ENCODE results near the gene MEP1A.

DNA sequence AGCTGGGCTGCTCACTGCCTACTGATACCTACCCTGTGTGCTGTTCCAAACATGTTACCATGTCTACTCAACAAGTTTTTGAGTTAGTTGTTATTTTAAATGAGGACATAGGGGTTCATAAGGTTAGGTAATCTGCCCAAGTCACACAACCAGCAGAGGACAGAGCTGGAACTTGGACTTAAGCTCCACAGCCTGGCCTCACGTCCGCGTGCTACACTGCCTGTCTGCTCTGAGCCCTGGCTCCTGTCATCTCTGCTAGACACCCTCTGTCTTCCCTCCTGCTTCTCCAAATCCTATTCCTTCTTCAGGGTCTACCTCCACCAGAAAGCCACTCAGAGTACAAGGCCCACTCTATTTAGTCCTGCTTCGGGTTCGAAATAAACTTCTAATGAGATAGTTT is 28.2 kb upstream of the MEP1A start:
- TF ChIP-seq, protein P1, sequence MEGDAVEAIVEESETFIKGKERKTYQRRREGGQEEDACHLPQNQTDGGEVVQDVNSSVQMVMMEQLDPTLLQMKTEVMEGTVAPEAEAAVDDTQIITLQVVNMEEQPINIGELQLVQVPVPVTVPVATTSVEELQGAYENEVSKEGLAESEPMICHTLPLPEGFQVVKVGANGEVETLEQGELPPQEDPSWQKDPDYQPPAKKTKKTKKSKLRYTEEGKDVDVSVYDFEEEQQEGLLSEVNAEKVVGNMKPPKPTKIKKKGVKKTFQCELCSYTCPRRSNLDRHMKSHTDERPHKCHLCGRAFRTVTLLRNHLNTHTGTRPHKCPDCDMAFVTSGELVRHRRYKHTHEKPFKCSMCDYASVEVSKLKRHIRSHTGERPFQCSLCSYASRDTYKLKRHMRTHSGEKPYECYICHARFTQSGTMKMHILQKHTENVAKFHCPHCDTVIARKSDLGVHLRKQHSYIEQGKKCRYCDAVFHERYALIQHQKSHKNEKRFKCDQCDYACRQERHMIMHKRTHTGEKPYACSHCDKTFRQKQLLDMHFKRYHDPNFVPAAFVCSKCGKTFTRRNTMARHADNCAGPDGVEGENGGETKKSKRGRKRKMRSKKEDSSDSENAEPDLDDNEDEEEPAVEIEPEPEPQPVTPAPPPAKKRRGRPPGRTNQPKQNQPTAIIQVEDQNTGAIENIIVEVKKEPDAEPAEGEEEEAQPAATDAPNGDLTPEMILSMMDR (conservative IDR thresholded peaks at IDR 0.05 in 1 of 2, IDR thresholded peaks at IDR 0.05 in 1 of 2; ENCODE audit: extremely low read depth in 1 of 2, insufficient read depth in 1 of 2, low read depth in 1 of 2, low read length in 2 of 2), result no peak
- TF ChIP-seq EZH2 (IDR thresholded peaks at IDR 0.05; ENCODE audit: borderline replicate concordance, low read length), result no peak

Measured in mammary epithelial cell (primary cell).